Measurements from ENCODE around the gene BORCS5.
"Not testable (repeated sequence)": the region's sequence is repeated elsewhere in the genome, so short reads cannot be mapped to it uniquely, and the experiment has no call there.

Gene BORCS5

GRCh38 chr12:12356896-12357718, at the start of gene BORCS5:
Gene BORCS5 (plus strand): TSS chr12:12357078. CDS start chr12:12357452, 374 bp downstream.
- peak; percentile 98 for DNase-seq
- ATAC-seq (replicated peaks), result peak; percentile 91 to 95
- Mint-ChIP-seq H3K36me3 (peaks cover 7 to 10% of the 10 kb centered on the region in 2 donors), H3K9me3 (no peaks in the 10 kb centered on the region), H3K4me3 (peak within 1 kb of the TSS; percentile 93 to 95), H3K27ac (peak within 1 kb of the TSS; percentile 99), H3K4me1 (peaks cover 14 to 24% of the 10 kb centered on the region in 2 donors), H3K27me3 (no peaks in the 10 kb centered on the region)

GRCh38 chr12:12310695-12311094, 46.2 kb upstream of the BORCS5 start:
- not testable (repeated sequence) for H3K4me1 Mint-ChIP-seq

GRCh38 chr12:12315838-12316237, 41.0 kb upstream of the BORCS5 start:
- Mint-ChIP-seq H3K36me3 (no peaks in the 10 kb centered on the region), H3K27me3 (peaks cover 0 to 5% of the 10 kb centered on the region in 2 donors), H3K4me1 (no peaks in the 10 kb centered on the region), H3K9me3 (no peaks in the 10 kb centered on the region), H3K27ac (no peak overlapping the region), H3K4me3 (no peak overlapping the region)
- no peak for DNase-seq
- no peak for ATAC-seq (replicated peaks)

More at GRCh38 chr12:12310695-12311094, 46.2 kb upstream of the BORCS5 start:
- not testable (repeated sequence) for H3K9me3 Mint-ChIP-seq; H3K36me3 Mint-ChIP-seq; ATAC-seq (replicated peaks); H3K4me3 Mint-ChIP-seq; H3K27me3 Mint-ChIP-seq; H3K27ac Mint-ChIP-seq; DNase-seq

- H3K27me3 Mint-ChIP-seq, result peaks cover 6 to 17% of the 10 kb centered on the region in 2 donors
- no peaks in the 10 kb centered on the region for H3K9me3 Mint-ChIP-seq
- no peak overlapping the region for H3K4me3 Mint-ChIP-seq
- no peak overlapping the region for H3K27ac Mint-ChIP-seq
- H3K36me3 Mint-ChIP-seq, result no peaks in the 10 kb centered on the region
- DNase-seq (no peak), ATAC-seq (replicated peaks) (no peak)
- H3K4me1 Mint-ChIP-seq, result no peaks in the 10 kb centered on the region
Measured at GRCh38 chr12:12319451-12320183, 37.3 kb upstream of the BORCS5 start.

GRCh38 chr12:12323118-12323517, 33.8 kb upstream of the BORCS5 start:
- Mint-ChIP-seq H3K27ac (no peak overlapping the region), H3K9me3 (no peaks in the 10 kb centered on the region), H3K4me3 (no peak overlapping the region), H3K27me3 (peaks cover 6 to 17% of the 10 kb centered on the region in 2 donors), H3K36me3 (no peaks in the 10 kb centered on the region), H3K4me1 (peaks cover 4 to 8% of the 10 kb centered on the region in 2 donors)
- DNase-seq (no peak), ATAC-seq (replicated peaks) (no peak)

- no peak overlapping the region for H3K27ac Mint-ChIP-seq
- no peak overlapping the region for H3K4me3 Mint-ChIP-seq
- no peak for ATAC-seq (replicated peaks)
- peaks cover 6 to 17% of the 10 kb centered on the region in 2 donors for H3K27me3 Mint-ChIP-seq
- DNase-seq, result no peak
- H3K4me1 Mint-ChIP-seq, result peaks cover 4 to 8% of the 10 kb centered on the region in 2 donors
- H3K9me3 Mint-ChIP-seq, result no peaks in the 10 kb centered on the region
- no peaks in the 10 kb centered on the region for H3K36me3 Mint-ChIP-seq
Measured at GRCh38 chr12:12323591-12323990, 33.3 kb upstream of the BORCS5 start.

GRCh38 chr12:12326262-12326661, 30.6 kb upstream of the BORCS5 start:
- peaks cover 6 to 12% of the 10 kb centered on the region in 2 donors for H3K27me3 Mint-ChIP-seq
- H3K27ac Mint-ChIP-seq, result no peak overlapping the region
- peaks cover 0 to 1% of the 10 kb centered on the region in 2 donors for H3K36me3 Mint-ChIP-seq
- DNase-seq, result no peak
- H3K4me3 Mint-ChIP-seq, result no peak overlapping the region
- no peaks in the 10 kb centered on the region for H3K9me3 Mint-ChIP-seq
- peaks cover 4 to 8% of the 10 kb centered on the region in 2 donors for H3K4me1 Mint-ChIP-seq
- no peak for ATAC-seq (replicated peaks)

- DNase-seq (no peak), ATAC-seq (replicated peaks) (peak in 1 of 2 donors; percentile 36)
- Mint-ChIP-seq H3K4me3 (no peak overlapping the region), H3K27me3 (peaks cover 0 to 5% of the 10 kb centered on the region in 2 donors), H3K4me1 (peaks cover 4 to 8% of the 10 kb centered on the region in 2 donors), H3K9me3 (no peaks in the 10 kb centered on the region), H3K36me3 (peaks cover 0 to 1% of the 10 kb centered on the region in 2 donors), H3K27ac (peak overlapping the region; percentile 20)
Measured at GRCh38 chr12:12327802-12328201, 29.1 kb upstream of the BORCS5 start.

GRCh38 chr12:12331244-12331771, 25.6 kb upstream of the BORCS5 start:
- Mint-ChIP-seq H3K9me3 (no peaks in the 10 kb centered on the region), H3K4me3 (no peak overlapping the region), H3K27ac (no peak overlapping the region), H3K27me3 (peaks cover 0 to 4% of the 10 kb centered on the region in 2 donors), H3K4me1 (peaks cover 16 to 24% of the 10 kb centered on the region in 2 donors), H3K36me3 (peaks cover 0 to 1% of the 10 kb centered on the region in 2 donors)
- DNase-seq (no peak), ATAC-seq (replicated peaks) (no peak)

- Mint-ChIP-seq H3K9me3 (no peaks in the 10 kb centered on the region), H3K36me3 (peaks cover 0 to 1% of the 10 kb centered on the region in 2 donors), H3K4me1 (peaks cover 16 to 24% of the 10 kb centered on the region in 2 donors), H3K27ac (no peak overlapping the region), H3K27me3 (peaks cover 0 to 4% of the 10 kb centered on the region in 2 donors), H3K4me3 (no peak overlapping the region)
- DNase-seq (no peak), ATAC-seq (replicated peaks) (no peak)
Measured at GRCh38 chr12:12331896-12332295, 25.0 kb upstream of the BORCS5 start.

- peaks cover 0 to 4% of the 10 kb centered on the region in 2 donors for H3K27me3 Mint-ChIP-seq
- ATAC-seq (replicated peaks) (no peak), DNase-seq (no peak)
- H3K4me3 Mint-ChIP-seq, result no peak overlapping the region
- no peak overlapping the region for H3K27ac Mint-ChIP-seq
- H3K9me3 Mint-ChIP-seq, result no peaks in the 10 kb centered on the region
- peaks cover 0 to 1% of the 10 kb centered on the region in 2 donors for H3K36me3 Mint-ChIP-seq
- peaks cover 13 to 16% of the 10 kb centered on the region in 2 donors for H3K4me1 Mint-ChIP-seq
Measured at GRCh38 chr12:12333407-12334366, 23.2 kb upstream of the BORCS5 start.

GRCh38 chr12:12334367-12335040, 22.4 kb upstream of the BORCS5 start:
- no peak overlapping the region for H3K4me3 Mint-ChIP-seq
- H3K36me3 Mint-ChIP-seq, result peaks cover 0 to 1% of the 10 kb centered on the region in 2 donors
- no peak overlapping the region for H3K27ac Mint-ChIP-seq
- no peaks in the 10 kb centered on the region for H3K9me3 Mint-ChIP-seq
- ATAC-seq (replicated peaks), result peak; percentile 83 to 86
- peaks cover 0 to 4% of the 10 kb centered on the region in 2 donors for H3K27me3 Mint-ChIP-seq
- H3K4me1 Mint-ChIP-seq, result peaks cover 13 to 16% of the 10 kb centered on the region in 2 donors
- DNase-seq, result peak; percentile 22

GRCh38 chr12:12336049-12336411, 20.8 kb upstream of the BORCS5 start:
- Mint-ChIP-seq H3K36me3 (no peaks in the 10 kb centered on the region), H3K9me3 (no peaks in the 10 kb centered on the region), H3K4me3 (no peak overlapping the region), H3K27ac (no peak overlapping the region), H3K4me1 (peaks cover 13 to 16% of the 10 kb centered on the region in 2 donors), H3K27me3 (peaks cover 0 to 4% of the 10 kb centered on the region in 2 donors)
- DNase-seq (no peak), ATAC-seq (replicated peaks) (peak in 1 of 2 donors; percentile 16)

All from stimulated activated naive B cell treated with anti-CD40 and anti-IgM and Interleukin-4, amounts not matched to agents 10 μg/mL and 1 μg/mL and 100 μg/mL, for 72 hours (primary cell).